Fibroblast of lung (primary cell): ENCODE results near the gene SH3YL1. TPM values are rescaled to one million over a fixed set of nuclear protein-coding genes. Genes with fewer than 3 reads are reported as not detected.

Experiments used
- DNase-seq, 2 donors: peaks; one replicate each; pipeline versions ENCODE4 v3.0.0 to v3.0.0-alpha.2; 2010; ENCODE audit warnings: low read depth in 2 of 2
- H2AFZ ChIP-seq: 2 replicates; pipeline ENCODE4 v1.5.1; 2012; ENCODE audit warnings: low read length, control low read depth, inconsistent platforms
- H3K27ac ChIP-seq: 2 replicates; pipeline ENCODE4 v1.5.1; 2011; ENCODE audit warnings: low read length, control low read depth; ENCODE audit not compliant: insufficient read depth
- H3K27me3 ChIP-seq: 2 replicates; pipeline ENCODE4 v1.5.1; 2011; ENCODE audit warnings: mild to moderate bottlenecking, low read length; ENCODE audit not compliant: control insufficient read depth, insufficient read depth
- H3K36me3 ChIP-seq: 2 replicates; pipeline ENCODE4 v1.5.1; 2011; ENCODE audit warnings: low read length; ENCODE audit not compliant: control insufficient read depth, insufficient read depth
- H3K4me1 ChIP-seq: 2 replicates; pipeline ENCODE4 v1.5.1; 2011; ENCODE audit warnings: low read length; ENCODE audit not compliant: control insufficient read depth, insufficient read depth; ENCODE audit errors: extremely low read depth
- H3K4me2 ChIP-seq: 2 replicates; pipeline ENCODE4 v1.5.1; 2011; ENCODE audit warnings: low read length, control low read depth; ENCODE audit not compliant: insufficient read depth; ENCODE audit errors: extremely low read depth
- H3K4me3 ChIP-seq, 4 experiments: fragments of 200-600 bp in 1 of 4; sonication (generic) in 1 of 4; replicated peaks in 1 of 4; 2 replicates each; pipeline ENCODE4 v1.5.1; 2011 to 2016; ENCODE audit warnings: low read length in 4 of 4, low read depth in 3 of 4, mild to moderate bottlenecking in 3 of 4, control low read depth in 2 of 4, inconsistent platforms in 1 of 4, mixed read lengths in 1 of 4; ENCODE audit not compliant: insufficient read depth in 1 of 4; ENCODE audit errors: control extremely low read depth in 1 of 4
- H3K79me2 ChIP-seq: 2 replicates; pipeline ENCODE4 v1.5.1; 2012; ENCODE audit warnings: mild to moderate bottlenecking, low read length, inconsistent platforms; ENCODE audit not compliant: control insufficient read depth, insufficient read depth
- H3K9ac ChIP-seq: 2 replicates; pipeline ENCODE4 v1.5.1; 2011; ENCODE audit warnings: mild to moderate bottlenecking, low read length, control low read depth; ENCODE audit not compliant: insufficient read depth
- H3K9me3 ChIP-seq: 2 replicates; pipeline ENCODE4 v1.5.1; 2012; ENCODE audit warnings: low read depth, low read length; ENCODE audit not compliant: control insufficient read depth, insufficient read depth
- H4K20me1 ChIP-seq: 2 replicates; pipeline ENCODE4 v1.5.1; 2011; ENCODE audit warnings: low read length; ENCODE audit not compliant: control insufficient read depth, insufficient read depth; ENCODE audit errors: extremely low read depth
- EZH2 ChIP-seq: IDR thresholded peaks from 2 replicates; pipeline ENCODE4 v1.5.1; 2012; ENCODE audit warnings: low read length, control low read depth, mild to moderate bottlenecking; ENCODE audit errors: missing control alignments
- polyA plus RNA-seq, 2 donors: library from polyadenylated mRNA; depleted of rRNA in 1 of 2; stranded (reverse) in 1 of 2; unstranded in 1 of 2; fragments of >200 nt; gene quantifications; 2 replicates each; pipeline ENCODE4 v1.2.1, GENCODE V29; 2011 to 2012; ENCODE audit warnings: missing spikeins in 1 of 2
- total RNA-seq: library from RNA; depleted of rRNA; stranded (reverse); fragments of >200 nt; gene quantifications from 2 replicates; pipeline ENCODE4 v1.2.1, GENCODE V29; 2014
- TF ChIP-seq, protein P1 (sequence below), 2 donors: IDR thresholded peaks in 1 of 2; conservative IDR thresholded peaks in 1 of 2; 1 replicate in 1 of 2; 2 replicates in 1 of 2; pipeline ENCODE4 v1.5.1; 2011 to 2012; ENCODE audit warnings: low read length in 2 of 2, control low read depth in 1 of 2, inconsistent platforms in 1 of 2, low read depth in 1 of 2, mild to moderate bottlenecking in 1 of 2

The SH3YL1 gene
- total and polyA plus RNA-seq, 2 donors (not counting 1 experiment from before 2014, with no cell fraction given), result 36.5 to 37.9 TPM

GRCh38 chr2:176917-177316, 86.9 kb downstream of the SH3YL1 start:
- Histone ChIP-seq H3K4me1 (no peaks in the 10 kb centered on the region), H3K27me3 (no peaks in the 10 kb centered on the region), H3K36me3 (no peaks in the 10 kb centered on the region), H3K4me3 (no peak overlapping the region), H3K4me2 (no peak overlapping the region), H3K27ac (no peak overlapping the region), H3K79me2 (no peaks in the 10 kb centered on the region), H2AFZ (no peak overlapping the region), H3K9me3 (no peaks in the 10 kb centered on the region), H3K9ac (no peak overlapping the region), H4K20me1 (no peaks in the 10 kb centered on the region)
- no peak for DNase-seq
- no peak for TF ChIP-seq EZH2
- TF ChIP-seq, protein P1, sequence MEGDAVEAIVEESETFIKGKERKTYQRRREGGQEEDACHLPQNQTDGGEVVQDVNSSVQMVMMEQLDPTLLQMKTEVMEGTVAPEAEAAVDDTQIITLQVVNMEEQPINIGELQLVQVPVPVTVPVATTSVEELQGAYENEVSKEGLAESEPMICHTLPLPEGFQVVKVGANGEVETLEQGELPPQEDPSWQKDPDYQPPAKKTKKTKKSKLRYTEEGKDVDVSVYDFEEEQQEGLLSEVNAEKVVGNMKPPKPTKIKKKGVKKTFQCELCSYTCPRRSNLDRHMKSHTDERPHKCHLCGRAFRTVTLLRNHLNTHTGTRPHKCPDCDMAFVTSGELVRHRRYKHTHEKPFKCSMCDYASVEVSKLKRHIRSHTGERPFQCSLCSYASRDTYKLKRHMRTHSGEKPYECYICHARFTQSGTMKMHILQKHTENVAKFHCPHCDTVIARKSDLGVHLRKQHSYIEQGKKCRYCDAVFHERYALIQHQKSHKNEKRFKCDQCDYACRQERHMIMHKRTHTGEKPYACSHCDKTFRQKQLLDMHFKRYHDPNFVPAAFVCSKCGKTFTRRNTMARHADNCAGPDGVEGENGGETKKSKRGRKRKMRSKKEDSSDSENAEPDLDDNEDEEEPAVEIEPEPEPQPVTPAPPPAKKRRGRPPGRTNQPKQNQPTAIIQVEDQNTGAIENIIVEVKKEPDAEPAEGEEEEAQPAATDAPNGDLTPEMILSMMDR (conservative IDR thresholded peaks at IDR 0.05 in 1 of 2, IDR thresholded peaks at IDR 0.05 in 1 of 2; ENCODE audit: low read depth in 1 of 2, low read length in 2 of 2), result no peak

DNA sequence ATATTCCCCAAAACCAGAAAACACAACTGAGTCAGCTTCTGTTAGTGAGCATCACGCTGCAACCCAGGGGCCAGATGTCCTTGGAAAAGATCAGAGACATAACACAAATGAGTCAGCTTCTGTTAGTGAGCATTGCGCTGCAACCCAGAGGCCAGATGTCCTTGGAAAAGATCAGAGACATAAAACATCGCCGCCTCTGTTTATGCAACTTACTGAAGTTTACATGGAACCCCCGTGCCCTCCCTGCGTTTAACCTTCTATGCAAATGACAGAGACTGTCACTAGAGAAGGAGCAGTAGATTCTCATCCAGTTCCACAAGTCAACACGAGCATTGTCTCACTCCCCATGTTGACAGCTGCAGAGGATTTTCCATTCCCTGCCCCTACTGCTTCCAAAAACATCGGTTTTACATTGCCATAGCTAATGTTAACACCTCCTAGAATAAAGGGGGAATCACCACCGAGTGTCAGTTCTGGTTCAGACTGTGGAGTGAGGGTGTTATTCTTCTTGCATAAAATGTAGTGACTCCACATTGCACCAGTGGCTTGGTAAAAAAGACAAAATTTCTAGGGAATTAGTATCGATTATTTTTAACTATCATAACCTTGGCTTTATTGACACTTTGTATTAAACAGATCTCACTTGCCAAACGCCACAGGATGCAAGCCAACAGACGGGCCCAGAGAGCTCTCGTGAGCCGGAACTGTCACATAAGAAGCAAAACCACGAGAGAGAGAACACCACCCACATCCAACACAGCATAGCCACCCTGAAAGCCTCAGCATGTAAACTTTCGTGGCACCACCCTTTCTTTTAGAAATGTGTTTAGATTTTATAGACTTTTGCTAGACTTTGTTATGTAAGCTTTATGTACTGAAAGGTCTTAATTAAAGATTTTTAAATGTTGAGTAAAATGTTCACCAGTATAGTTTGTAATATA, 87.7 kb downstream of the SH3YL1 start:
- H3K79me2 ChIP-seq, result no peaks in the 10 kb centered on the region
- no peaks in the 10 kb centered on the region for H3K4me1 ChIP-seq
- no peaks in the 10 kb centered on the region for H3K36me3 ChIP-seq
- H3K27ac ChIP-seq, result no peak overlapping the region
- TF ChIP-seq EZH2, result no peak
- TF ChIP-seq, protein P1 (conservative IDR thresholded peaks at IDR 0.05 in 1 of 2, IDR thresholded peaks at IDR 0.05 in 1 of 2; ENCODE audit: low read depth in 1 of 2, low read length in 2 of 2), result no peak
- H3K27me3 ChIP-seq, result no peaks in the 10 kb centered on the region
- no peak overlapping the region for H3K4me2 ChIP-seq
- peak in 1 of 2 donors; percentile 51 for DNase-seq
- no peaks in the 10 kb centered on the region for H4K20me1 ChIP-seq
- H3K9me3 ChIP-seq, result no peaks in the 10 kb centered on the region
- no peak overlapping the region for H3K9ac ChIP-seq
- no peak overlapping the region for H3K4me3 ChIP-seq
- no peak overlapping the region for H2AFZ ChIP-seq

DNA sequence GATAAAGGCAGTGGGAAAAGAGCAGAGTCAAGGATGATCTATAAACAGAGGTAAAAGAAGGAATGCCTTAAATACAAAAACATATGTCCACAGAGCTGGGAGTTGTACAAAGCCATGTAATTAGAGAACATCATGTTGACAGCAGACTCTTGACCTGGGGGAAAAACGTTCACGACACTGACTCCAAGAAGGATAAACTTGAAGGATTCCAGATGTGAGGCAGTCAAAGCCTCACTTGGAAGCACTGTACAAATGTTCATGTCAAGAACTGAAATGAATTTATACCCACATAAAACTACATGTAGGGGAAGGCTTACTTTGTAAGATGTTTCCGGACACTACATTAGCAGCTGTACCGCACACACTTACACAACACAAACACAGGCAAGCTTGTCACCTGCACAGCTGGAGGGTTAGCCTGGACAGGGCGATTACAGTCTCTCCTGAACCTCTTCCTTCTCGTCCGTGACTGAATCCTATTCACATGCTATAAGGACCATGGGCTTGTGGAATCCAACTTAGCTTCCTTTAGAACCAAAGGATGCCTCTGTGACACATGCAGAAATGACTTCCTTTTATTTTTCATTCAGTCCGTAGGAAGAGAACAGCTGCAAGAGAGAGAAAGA, 88.6 kb downstream of the SH3YL1 start:
- no peak overlapping the region for H3K9ac ChIP-seq
- H3K79me2 ChIP-seq, result no peaks in the 10 kb centered on the region
- H2AFZ ChIP-seq, result no peak overlapping the region
- no peak overlapping the region for H3K4me3 ChIP-seq
- H3K36me3 ChIP-seq, result no peaks in the 10 kb centered on the region
- no peak overlapping the region for H3K27ac ChIP-seq
- no peaks in the 10 kb centered on the region for H3K4me1 ChIP-seq
- no peaks in the 10 kb centered on the region for H3K9me3 ChIP-seq
- no peaks in the 10 kb centered on the region for H4K20me1 ChIP-seq
- DNase-seq, result no peak
- no peak for TF ChIP-seq EZH2
- TF ChIP-seq, protein P1 (conservative IDR thresholded peaks at IDR 0.05 in 1 of 2, IDR thresholded peaks at IDR 0.05 in 1 of 2; ENCODE audit: low read depth in 1 of 2, low read length in 2 of 2), result no peak
- no peak overlapping the region for H3K4me2 ChIP-seq
- no peaks in the 10 kb centered on the region for H3K27me3 ChIP-seq
